GM23248 (cell line): ENCODE results near the gene C22orf23.

ENCODE experiments used
- EZH2 ChIP-seq: fragments of 200-600 bp; sonication (generic); IDR thresholded peaks from 2 replicates; pipeline ENCODE4 v1.6.1; 2018; ENCODE audit warnings: antibody characterized with exemption, mild to moderate bottlenecking; ENCODE audit not compliant: insufficient read depth, poor library complexity, severe bottlenecking
- EZH2phosphoT487 ChIP-seq: fragments of 200-600 bp; sonication (generic); IDR thresholded peaks from 2 replicates; pipeline ENCODE4 v1.6.1; 2018; ENCODE audit warnings: antibody characterized with exemption, moderate library complexity, mild to moderate bottlenecking, low read depth; ENCODE audit not compliant: insufficient read depth

DNA sequence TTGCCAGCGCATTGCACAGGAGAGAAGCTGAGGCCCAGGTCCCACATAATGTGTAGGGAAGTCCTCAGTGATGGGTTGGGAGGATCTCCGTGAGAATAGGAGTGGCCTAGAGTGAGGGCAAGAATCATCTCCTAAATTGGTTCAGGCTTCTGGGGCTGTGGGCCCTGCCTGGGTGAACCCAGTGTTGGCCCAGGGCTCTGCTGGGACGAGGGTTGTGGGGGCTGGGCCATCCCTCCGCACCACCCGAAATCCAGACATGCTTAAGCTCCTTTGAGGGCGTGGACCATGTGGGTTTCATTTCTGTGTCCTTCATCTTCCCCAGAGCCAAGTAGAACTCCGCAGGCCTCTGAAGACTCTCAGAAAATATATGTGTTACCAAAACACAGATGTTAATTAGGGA, 43.6 kb downstream of the C22orf23 start:
- TF ChIP-seq EZH2 = no peak
- TF ChIP-seq EZH2phosphoT487 = no peak
